Astrocyte (in vitro differentiated cells and primary cell): Measurements from ENCODE around the gene GDF10. TPM values are rescaled to one million over a fixed set of nuclear protein-coding genes. Genes with fewer than 3 reads are reported as not detected.

Experiments used
- DNase-seq: peaks from one replicate; pipeline ENCODE4 v3.0.0-alpha.2; 2010; ENCODE audit warnings: low read depth
- FAIRE-seq: peaks from 2 replicates; lab custom pipeline; 2011; peaks lifted over from hg19 to GRCh38; lab: Jason Lieb, UNC
- H2AFZ ChIP-seq: 2 replicates; pipeline ENCODE4 v1.6.0; 2012; ENCODE audit warnings: low read depth, low read length, inconsistent platforms
- H3K27ac ChIP-seq: 2 replicates; pipeline ENCODE4 v1.5.1; 2011; ENCODE audit warnings: low read depth, low read length, inconsistent platforms
- H3K27me3 ChIP-seq: 2 replicates; pipeline ENCODE4 v1.6.0; 2011; ENCODE audit warnings: low read length, inconsistent platforms; ENCODE audit not compliant: insufficient read depth
- H3K36me3 ChIP-seq: 2 replicates; pipeline ENCODE4 v1.5.1; 2011; ENCODE audit warnings: low read length, inconsistent platforms; ENCODE audit not compliant: insufficient read depth
- H3K4me1 ChIP-seq: 2 replicates; pipeline ENCODE4 v1.5.1; 2011; ENCODE audit warnings: low read length, inconsistent platforms; ENCODE audit not compliant: insufficient read depth
- H3K4me2 ChIP-seq: 2 replicates; pipeline ENCODE4 v1.6.0; 2012; ENCODE audit warnings: low read length, inconsistent platforms
- H3K4me3 ChIP-seq: 2 replicates; pipeline ENCODE4 v1.5.1; 2011; ENCODE audit warnings: low read depth, mild to moderate bottlenecking, low read length, inconsistent platforms; ENCODE audit not compliant: insufficient read depth
- H3K79me2 ChIP-seq: 2 replicates; pipeline ENCODE4 v1.6.0; 2012; ENCODE audit warnings: mild to moderate bottlenecking, low read length, inconsistent platforms; ENCODE audit not compliant: insufficient read depth
- H3K9ac ChIP-seq: 2 replicates; pipeline ENCODE4 v1.6.0; 2012; ENCODE audit warnings: mild to moderate bottlenecking, low read length, inconsistent platforms
- H3K9me3 ChIP-seq: 2 replicates; pipeline ENCODE4 v1.5.1; 2012; ENCODE audit warnings: low read depth, mild to moderate bottlenecking, low read length, inconsistent platforms; ENCODE audit not compliant: insufficient read depth
- H4K20me1 ChIP-seq: 2 replicates; pipeline ENCODE4 v1.6.0; 2012; ENCODE audit warnings: low read length, inconsistent platforms; ENCODE audit not compliant: insufficient read depth
- H3K27ac Mint-ChIP-seq: one replicate; pipeline ENCODE4 v1.8.0; 2021; ENCODE audit warnings: mild to moderate bottlenecking, mixed read lengths; ENCODE audit not compliant: unreplicated experiment
- H3K27me3 Mint-ChIP-seq: one replicate; pipeline ENCODE4 v1.8.0; 2021; ENCODE audit warnings: low read depth, mixed read lengths; ENCODE audit not compliant: unreplicated experiment
- H3K36me3 Mint-ChIP-seq: one replicate; pipeline ENCODE4 v1.8.0; 2021; ENCODE audit warnings: low read depth, mixed read lengths; ENCODE audit not compliant: unreplicated experiment
- H3K4me1 Mint-ChIP-seq: one replicate; pipeline ENCODE4 v1.8.0; 2021; ENCODE audit warnings: low read depth, mixed read lengths; ENCODE audit not compliant: unreplicated experiment
- H3K4me3 Mint-ChIP-seq: one replicate; pipeline ENCODE4 v1.8.0; 2021; ENCODE audit warnings: mild to moderate bottlenecking, moderate library complexity, mixed read lengths; ENCODE audit not compliant: unreplicated experiment
- H3K9me3 Mint-ChIP-seq: one replicate; pipeline ENCODE4 v1.8.0; 2021; ENCODE audit warnings: mild to moderate bottlenecking, mixed read lengths; ENCODE audit not compliant: unreplicated experiment
- EZH2 ChIP-seq: IDR thresholded peaks from 2 replicates; pipeline ENCODE4 v1.6.1; 2012; ENCODE audit warnings: mild to moderate bottlenecking, low read length, inconsistent platforms; ENCODE audit not compliant: insufficient read depth
- total RNA-seq: library from RNA; stranded (reverse); gene quantifications from 2 replicates; pipeline ENCODE4 v1.2.1, GENCODE V29; 2021
- TF ChIP-seq, protein P1 (sequence below): IDR thresholded peaks from 2 replicates; pipeline ENCODE4 v1.5.1; 2011; ENCODE audit warnings: low read depth, mild to moderate bottlenecking, inconsistent platforms, low read length, moderate library complexity; ENCODE audit not compliant: insufficient read depth

GDF10 gene
- total RNA-seq, 1 donor from 2014 or later: 2.2 TPM

- TF ChIP-seq EZH2: no peak
- TF ChIP-seq, protein P1, sequence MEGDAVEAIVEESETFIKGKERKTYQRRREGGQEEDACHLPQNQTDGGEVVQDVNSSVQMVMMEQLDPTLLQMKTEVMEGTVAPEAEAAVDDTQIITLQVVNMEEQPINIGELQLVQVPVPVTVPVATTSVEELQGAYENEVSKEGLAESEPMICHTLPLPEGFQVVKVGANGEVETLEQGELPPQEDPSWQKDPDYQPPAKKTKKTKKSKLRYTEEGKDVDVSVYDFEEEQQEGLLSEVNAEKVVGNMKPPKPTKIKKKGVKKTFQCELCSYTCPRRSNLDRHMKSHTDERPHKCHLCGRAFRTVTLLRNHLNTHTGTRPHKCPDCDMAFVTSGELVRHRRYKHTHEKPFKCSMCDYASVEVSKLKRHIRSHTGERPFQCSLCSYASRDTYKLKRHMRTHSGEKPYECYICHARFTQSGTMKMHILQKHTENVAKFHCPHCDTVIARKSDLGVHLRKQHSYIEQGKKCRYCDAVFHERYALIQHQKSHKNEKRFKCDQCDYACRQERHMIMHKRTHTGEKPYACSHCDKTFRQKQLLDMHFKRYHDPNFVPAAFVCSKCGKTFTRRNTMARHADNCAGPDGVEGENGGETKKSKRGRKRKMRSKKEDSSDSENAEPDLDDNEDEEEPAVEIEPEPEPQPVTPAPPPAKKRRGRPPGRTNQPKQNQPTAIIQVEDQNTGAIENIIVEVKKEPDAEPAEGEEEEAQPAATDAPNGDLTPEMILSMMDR: no peak
- FAIRE-seq: no peak
These were observed 47.3 kb downstream of the GDF10 start for GRCh38 chr10:47347303-47347675.

DNA sequence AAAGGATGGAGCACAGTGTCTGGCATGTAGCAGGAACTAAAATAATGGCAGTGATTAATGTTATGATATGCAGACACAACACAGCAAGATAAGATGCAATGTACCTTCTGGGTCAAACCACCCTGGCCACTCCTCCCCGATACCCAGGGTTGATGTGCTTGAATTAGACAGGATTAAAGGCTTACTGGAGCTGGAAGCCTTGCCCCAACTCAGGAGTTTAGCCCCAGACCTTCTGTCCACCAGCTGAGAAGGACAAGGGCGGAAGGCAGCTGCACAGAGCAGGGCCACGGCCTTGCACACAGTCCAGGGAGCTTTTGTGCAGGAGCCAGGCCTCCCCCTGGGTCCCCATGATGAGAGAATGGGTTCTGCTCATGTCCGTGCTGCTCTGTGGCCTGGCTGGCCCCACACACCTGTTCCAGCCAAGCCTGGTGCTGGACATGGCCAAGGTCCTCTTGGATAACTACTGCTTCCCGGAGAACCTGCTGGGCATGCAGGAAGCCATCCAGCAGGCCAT lies 48.2 kb downstream of the GDF10 start, which contains the start of gene RBP3:
Gene RBP3 (plus strand): TSS at position 226 of the 514 bp plus-strand sequence. CDS start 122 bp downstream, at position 348.
- H3K4me1 Mint-ChIP-seq: no peaks in the 10 kb centered on the region
- DNase-seq: no peak
- no peaks in the 10 kb centered on the region for H3K36me3 Mint-ChIP-seq
- H3K27me3 Mint-ChIP-seq: peaks cover 20% of the 10 kb centered on the region
- Histone ChIP-seq H3K4me1 (no peaks in the 10 kb centered on the region), H2AFZ (no peak within 1 kb of the TSS), H3K79me2 (no peaks in the 10 kb centered on the region), H4K20me1 (no peaks in the 10 kb centered on the region), H3K4me2 (no peak within 1 kb of the TSS), H3K27ac (no peak within 1 kb of the TSS), H3K9ac (no peak within 1 kb of the TSS), H3K9me3 (no peaks in the 10 kb centered on the region), H3K27me3 (peaks cover 6% of the 10 kb centered on the region), H3K36me3 (no peaks in the 10 kb centered on the region), H3K4me3 (no peak within 1 kb of the TSS)
- no peak within 1 kb of the TSS for H3K27ac Mint-ChIP-seq
- peaks cover 2% of the 10 kb centered on the region for H3K9me3 Mint-ChIP-seq
- TF ChIP-seq, protein P1: no peak
- no peak within 1 kb of the TSS for H3K4me3 Mint-ChIP-seq
- FAIRE-seq: no peak

More at GRCh38 chr10:47347303-47347675, 47.3 kb downstream of the GDF10 start:
- Histone ChIP-seq H3K4me1 (no peaks in the 10 kb centered on the region), H3K9me3 (no peaks in the 10 kb centered on the region), H3K4me2 (no peak overlapping the region), H3K79me2 (no peaks in the 10 kb centered on the region), H3K27ac (no peak overlapping the region), H3K4me3 (no peak overlapping the region), H3K36me3 (no peaks in the 10 kb centered on the region), H3K27me3 (peaks cover 6% of the 10 kb centered on the region), H3K9ac (no peak overlapping the region), H4K20me1 (no peaks in the 10 kb centered on the region), H2AFZ (no peak overlapping the region)
- Mint-ChIP-seq H3K27ac (no peak overlapping the region), H3K4me1 (no peaks in the 10 kb centered on the region), H3K36me3 (no peaks in the 10 kb centered on the region), H3K9me3 (peaks cover 2% of the 10 kb centered on the region), H3K4me3 (no peak overlapping the region), H3K27me3 (peaks cover 17% of the 10 kb centered on the region)
- DNase-seq: no peak

DNA sequence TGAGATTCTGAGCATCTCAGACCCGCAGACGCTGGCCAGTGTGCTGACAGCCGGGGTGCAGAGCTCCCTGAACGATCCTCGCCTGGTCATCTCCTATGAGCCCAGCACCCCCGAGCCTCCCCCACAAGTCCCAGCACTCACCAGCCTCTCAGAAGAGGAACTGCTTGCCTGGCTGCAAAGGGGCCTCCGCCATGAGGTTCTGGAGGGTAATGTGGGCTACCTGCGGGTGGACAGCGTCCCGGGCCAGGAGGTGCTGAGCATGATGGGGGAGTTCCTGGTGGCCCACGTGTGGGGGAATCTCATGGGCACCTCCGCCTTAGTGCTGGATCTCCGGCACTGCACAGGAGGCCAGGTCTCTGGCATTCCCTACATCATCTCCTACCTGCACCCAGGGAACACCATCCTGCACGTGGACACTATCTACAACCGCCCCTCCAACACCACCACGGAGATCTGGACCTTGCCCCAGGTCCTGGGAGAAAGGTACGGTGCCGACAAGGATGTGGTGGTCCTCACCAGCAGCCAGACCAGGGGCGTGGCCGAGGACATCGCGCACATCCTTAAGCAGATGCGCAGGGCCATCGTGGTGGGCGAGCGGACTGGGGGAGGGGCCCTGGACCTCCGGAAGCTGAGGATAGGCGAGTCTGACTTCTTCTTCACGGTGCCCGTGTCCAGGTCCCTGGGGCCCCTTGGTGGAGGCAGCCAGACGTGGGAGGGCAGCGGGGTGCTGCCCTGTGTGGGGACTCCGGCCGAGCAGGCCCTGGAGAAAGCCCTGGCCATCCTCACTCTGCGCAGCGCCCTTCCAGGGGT lies 48.9 kb downstream of the GDF10 start:
- Histone ChIP-seq H3K9me3 (no peaks in the 10 kb centered on the region), H3K4me2 (no peak overlapping the region), H3K4me3 (no peak overlapping the region), H2AFZ (no peak overlapping the region), H3K27me3 (peaks cover 6% of the 10 kb centered on the region), H3K9ac (no peak overlapping the region), H3K4me1 (no peaks in the 10 kb centered on the region), H3K79me2 (no peaks in the 10 kb centered on the region), H3K36me3 (no peaks in the 10 kb centered on the region), H3K27ac (no peak overlapping the region), H4K20me1 (no peaks in the 10 kb centered on the region)
- FAIRE-seq (no peak), DNase-seq (no peak)
- Mint-ChIP-seq H3K9me3 (peaks cover 2% of the 10 kb centered on the region), H3K4me3 (no peak overlapping the region), H3K4me1 (no peaks in the 10 kb centered on the region), H3K27ac (no peak overlapping the region), H3K36me3 (no peaks in the 10 kb centered on the region), H3K27me3 (peaks cover 20% of the 10 kb centered on the region)
- TF ChIP-seq, protein P1: no peak
- no peak for TF ChIP-seq EZH2
